Vagina (tissue), 2 donors: ENCODE measurements around the gene CSK.

Experiments used
- CTCF ChIP-seq, 3 experiments: fragments of 450-650 bp in 2 of 3; fragments of 200-600 bp in 1 of 3; sonication (generic) in 1 of 3; IDR thresholded peaks; one replicate each; pipeline ENCODE4 v1.5.1; 2017 to 2019; ENCODE audit warnings: antibody characterized with exemption in 3 of 3, mild to moderate bottlenecking in 2 of 3, moderate library complexity in 2 of 3
- POLR2A ChIP-seq, 2 donors: fragments of 450-650 bp; IDR thresholded peaks; one replicate each; pipeline ENCODE4 v1.6.1; 2017; ENCODE audit warnings: antibody characterized with exemption in 2 of 2, mild to moderate bottlenecking in 2 of 2, moderate library complexity in 2 of 2

GRCh38 chr15:74783808-74784175, 1.9 kb downstream of the CSK start:
- TF ChIP-seq CTCF (IDR thresholded peaks at IDR 0.05): no peak
- TF ChIP-seq POLR2A (IDR thresholded peaks at IDR 0.05): no peak
